Cerebellar nuclear complex (tissue), 1 donor: Measurements from ENCODE around the gene C1QTNF12.

Experiments
- DNase-seq, 2 experiments: peaks; one replicate each; lab custom pipeline; 2025; lab: John Stamatoyannopoulos, UW

The C1QTNF12 gene

DNA sequence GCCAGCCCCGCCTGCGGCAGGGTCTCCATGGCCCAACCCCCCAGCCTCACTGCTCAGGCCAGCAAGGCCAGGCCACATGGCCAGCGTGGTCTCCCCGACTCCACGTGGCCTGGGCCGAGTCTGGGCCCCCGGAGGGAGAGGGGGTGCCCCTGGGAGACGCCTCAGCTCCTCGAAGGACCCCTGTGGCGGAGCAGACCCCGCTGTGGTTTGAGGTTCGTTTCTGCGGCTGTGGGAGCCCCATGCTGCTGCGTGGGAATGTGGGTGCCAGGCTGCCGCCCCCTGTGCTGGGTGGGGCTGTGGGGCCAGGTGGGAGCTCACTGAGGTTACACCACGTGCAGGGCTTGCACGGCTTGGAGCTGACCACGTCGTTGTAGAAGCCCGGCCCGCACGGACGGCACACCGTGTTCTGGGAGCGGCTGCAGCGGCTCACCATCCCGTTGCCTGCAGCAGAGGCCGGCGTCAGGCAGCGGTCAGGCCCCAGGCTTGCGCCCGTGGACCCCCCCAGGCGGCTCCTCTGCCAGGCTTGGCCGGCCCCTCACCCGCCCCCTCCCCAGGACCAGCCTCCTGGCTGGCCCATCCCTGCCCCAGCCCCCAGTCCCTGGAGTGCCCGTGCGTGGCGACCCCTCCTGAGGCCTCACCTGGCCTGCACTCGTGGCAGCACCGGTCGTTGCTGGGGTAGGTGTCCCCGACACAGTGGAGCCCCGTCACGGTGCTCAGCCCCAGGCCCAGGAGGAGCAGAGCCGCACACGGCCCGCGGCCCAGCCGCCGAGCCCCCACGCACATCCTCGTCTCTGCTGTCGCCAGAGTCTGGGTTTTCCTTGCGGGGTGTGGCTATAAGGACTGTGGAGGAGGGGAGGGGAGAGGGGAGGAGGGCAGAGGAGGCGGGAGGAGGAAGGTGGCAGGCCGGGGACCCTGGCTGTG lies 32.9 kb downstream of the C1QTNF12 start, which contains the start of gene TNFRSF4:
Gene TNFRSF4, minus strand, starts transcription at position 809 of the 921 bp plus-strand sequence. Its CDS starts 26 bp downstream, at position 783.
- DNase-seq: no peak

- DNase-seq: no peak
These were observed 33.7 kb downstream of the C1QTNF12 start for GRCh38 chr1:1212780-1213344.

DNA sequence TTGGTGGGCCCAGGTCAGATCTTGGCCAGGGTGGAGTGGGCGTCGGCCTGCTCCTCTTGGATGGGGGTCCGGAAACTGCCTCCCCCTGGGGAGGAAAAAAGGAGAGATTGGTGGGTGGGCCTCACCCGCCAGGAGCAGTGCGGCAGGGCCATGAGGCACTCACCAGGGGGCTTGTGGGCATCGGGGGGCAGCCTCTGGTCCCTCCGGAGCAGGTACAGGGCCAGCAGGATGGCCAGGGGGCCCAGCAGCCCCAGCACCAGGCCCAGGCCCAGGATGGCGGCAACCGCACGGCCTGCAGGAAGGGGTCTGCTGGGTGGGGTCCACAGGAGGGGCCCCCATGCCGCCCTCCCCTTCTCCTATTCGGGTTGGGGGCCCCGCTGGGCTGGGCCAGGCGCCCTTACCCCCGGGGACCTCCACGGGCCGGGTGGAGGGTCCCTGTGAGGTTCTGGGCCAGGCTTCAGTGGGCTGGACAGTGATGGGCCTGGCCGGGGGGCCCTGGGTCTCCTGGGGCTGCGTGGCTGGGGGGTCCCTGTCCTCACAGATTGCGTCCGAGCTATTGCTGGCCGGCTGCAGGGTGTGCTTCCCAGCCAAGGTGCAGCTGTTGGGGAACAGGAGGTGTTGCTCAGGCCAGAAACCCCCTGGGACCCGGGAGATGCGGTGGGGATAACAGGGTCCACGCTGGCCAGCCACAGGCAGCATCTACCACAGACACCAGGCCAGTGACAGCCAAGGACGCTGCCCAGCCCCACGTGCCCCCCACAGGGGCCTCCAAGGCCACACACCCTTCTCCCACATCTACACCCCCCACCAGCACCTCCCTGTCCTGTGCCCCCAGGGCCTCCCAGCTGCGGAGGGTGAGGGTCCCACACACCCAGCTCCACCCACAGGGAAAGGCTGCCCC lies 34.7 kb downstream of the C1QTNF12 start:
- no peak for DNase-seq

- no peak for DNase-seq
These were observed 35.6 kb downstream of the C1QTNF12 start for GRCh38 chr1:1210726-1211540.

- no peak for DNase-seq
These were observed 37.6 kb downstream of the C1QTNF12 start for GRCh38 chr1:1208713-1209433.

DNA sequence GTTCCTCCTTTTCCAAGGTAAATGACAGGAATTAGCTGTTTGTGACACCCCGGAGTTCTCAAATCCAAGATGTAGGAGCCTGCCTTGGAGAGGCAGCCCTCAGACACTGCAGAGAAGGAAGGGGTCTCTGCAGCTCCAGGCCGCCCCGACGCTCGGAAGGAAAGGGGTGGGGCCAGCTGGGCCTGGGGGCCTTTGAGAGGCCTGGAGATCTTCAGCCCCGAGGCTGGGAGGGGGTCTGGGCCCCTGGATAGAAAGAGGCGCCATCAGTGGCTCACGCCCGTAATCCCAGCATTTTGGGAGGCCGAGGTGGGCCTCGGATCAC lies 39.0 kb downstream of the C1QTNF12 start:
- DNase-seq: no peak

DNA sequence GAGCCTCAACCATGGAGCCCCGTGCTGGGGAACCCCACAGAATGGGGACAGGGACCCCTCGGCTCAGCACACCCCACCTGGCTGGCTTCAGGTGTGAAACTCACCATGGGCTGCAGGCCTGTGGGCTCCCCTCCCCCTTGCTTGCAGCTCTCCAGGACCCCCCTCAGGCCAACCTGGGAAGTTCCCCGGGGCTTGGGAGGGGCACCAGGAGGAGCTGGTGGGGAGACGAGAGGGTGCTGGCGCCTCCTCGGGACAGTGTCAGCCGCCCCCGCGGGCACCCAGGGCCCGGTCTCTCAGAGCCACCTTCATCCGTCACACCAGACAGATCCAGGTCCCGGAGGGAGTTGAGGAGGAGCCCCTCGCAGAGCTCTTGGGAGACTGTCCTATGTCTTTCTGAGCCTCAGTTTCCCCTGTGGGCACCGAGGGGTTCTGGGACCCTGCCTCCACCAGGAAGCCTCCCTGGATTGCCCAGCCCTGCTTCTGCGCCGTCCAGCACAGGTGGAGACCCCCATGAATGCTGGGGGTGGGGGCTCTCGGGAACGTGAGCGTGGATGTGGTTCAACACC lies 39.5 kb downstream of the C1QTNF12 start:
- DNase-seq: no peak

DNA sequence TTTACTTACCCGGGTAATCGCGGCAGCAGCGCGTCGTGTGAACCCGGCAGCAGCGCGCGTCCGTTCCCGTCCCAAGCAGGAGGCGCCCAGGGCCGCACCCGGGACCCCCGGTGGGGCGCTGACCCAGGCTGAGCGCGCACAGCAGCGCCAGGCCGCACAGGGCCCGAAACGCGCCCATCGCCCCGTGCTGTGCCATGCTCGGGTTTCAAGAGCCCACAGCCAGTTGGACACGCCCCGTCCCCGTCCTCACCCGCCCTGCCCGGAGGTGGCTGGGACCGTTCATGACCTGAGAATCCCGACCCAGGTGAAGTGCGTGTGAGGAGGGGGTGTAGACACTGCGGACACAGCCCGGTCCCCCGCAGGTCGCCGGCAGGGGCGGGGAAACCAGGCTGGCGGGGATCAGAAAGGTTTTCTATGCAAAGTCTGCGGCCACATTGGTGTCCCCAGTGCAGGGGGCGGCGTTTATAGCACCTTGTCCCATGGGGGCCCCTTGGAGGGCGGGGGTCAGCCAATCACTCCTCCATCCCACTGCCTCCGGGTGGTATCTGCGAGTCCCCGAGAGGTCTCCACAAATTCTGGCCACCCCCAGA lies 40.1 kb downstream of the C1QTNF12 start, which contains the start of gene TNFRSF18:
Gene TNFRSF18, minus strand, starts transcription at position 217 of the 590 bp plus-strand sequence. Its CDS starts 21 bp downstream, at position 196.
- no peak for DNase-seq

DNA sequence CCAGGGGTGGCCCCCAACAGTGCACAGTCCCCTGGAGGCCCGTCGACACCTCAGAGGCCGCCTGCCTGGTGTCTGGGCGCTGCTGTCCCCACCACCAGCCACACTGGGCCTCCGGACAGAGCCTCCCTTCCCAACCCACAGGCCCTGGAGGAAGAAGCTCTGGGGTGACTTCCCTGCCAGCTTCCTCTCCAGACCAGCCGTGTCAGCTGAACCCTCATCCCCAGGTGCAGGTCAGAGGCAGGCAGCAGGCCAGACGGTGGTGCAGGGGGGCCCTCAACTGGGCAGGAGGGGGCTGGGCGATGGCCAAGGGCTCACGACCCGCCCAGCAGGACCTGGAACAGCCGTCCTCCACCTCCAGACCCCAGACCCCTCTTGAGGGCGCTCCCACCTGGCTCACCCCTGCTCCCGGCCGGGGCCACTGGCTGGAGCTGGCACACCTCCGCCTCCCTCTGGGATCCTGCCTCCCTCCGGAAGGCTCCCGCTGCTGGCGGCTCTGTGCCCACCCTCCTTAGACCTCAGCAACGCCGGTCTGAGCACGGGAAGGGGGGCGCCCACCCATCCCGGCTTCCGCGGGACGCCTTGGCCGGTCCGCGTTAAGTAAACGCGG lies 40.6 kb downstream of the C1QTNF12 start:
- DNase-seq: no peak

- no peak for DNase-seq
These were observed 41.3 kb downstream of the C1QTNF12 start for GRCh38 chr1:1204998-1205768.

- DNase-seq: no peak
These were observed 42.0 kb downstream of the C1QTNF12 start for GRCh38 chr1:1204425-1204920.

- DNase-seq: no peak
These were observed 42.7 kb downstream of the C1QTNF12 start for GRCh38 chr1:1203561-1204424.

- DNase-seq: no peak
These were observed 43.5 kb downstream of the C1QTNF12 start for GRCh38 chr1:1202831-1203560.

DNA sequence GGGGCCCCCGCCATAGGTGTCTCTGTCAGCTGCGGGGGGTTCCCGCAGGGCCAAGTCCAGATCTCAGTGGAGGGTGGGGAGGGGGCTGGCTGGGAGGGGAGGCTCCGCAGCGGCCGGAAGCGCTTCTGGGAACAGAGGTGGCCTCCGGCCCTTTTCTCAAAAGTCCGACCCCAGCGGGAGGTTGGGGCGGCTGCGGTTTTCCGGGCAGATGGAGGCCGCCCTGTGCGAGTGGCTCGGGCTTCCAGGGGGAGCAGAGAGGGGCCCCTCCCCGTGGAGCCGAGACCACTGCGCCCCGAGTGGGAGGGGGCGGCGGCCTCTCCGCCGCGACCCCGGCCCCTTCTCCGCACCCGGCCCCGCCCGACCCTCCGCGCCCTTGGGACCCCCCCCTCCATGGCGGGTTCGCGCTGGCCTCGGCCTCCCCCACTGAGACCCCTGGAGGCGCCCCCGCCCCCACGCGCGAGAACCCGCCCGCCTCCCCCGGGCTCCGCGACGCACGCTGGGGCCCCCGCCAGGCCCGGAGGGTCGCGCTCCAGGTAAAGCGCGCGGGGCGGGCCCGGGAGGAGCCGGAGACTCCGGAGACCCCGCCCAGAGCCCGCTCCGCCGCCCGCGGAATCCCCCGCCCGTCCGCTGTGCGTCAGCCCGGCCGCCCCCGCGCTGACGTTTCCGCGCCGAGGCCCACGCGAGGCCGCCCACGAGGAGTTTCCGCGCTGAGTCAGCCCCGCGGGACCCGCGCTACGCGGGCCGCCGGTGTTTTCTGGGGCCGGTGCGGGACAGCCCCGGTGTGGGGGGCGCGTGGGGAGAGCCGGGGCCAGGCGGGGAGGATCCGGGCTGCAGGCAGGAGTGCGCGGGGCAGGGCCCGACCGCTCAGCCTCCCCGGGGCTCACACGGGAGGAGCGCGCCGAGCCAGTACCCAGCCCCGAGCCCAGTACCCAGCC lies 45.4 kb downstream of the C1QTNF12 start:
- DNase-seq: no peak

- DNase-seq: no peak
These were observed 46.3 kb downstream of the C1QTNF12 start for GRCh38 chr1:1199961-1200875.
